DND-41 (cell line): Measurements from ENCODE around the gene FZD10.

Experiments
- ATAC-seq: fragments of 200-7000 bp; cut with Tn5 transposase; 3 replicates; pipeline ENCODE4 v1.9.1; 2021; ENCODE audit warnings: low read depth; ENCODE audit not compliant: insufficient read depth
- DNase-seq: peaks from one replicate; pipeline ENCODE4 v3.0.0-alpha.2; 2020
- H2AFZ ChIP-seq: 2 replicates; pipeline ENCODE4 v1.6.0; 2012; ENCODE audit warnings: low read depth, low read length
- H3K27ac ChIP-seq: 2 replicates; pipeline ENCODE4 v1.5.1; 2012; ENCODE audit warnings: low read length, inconsistent platforms
- H3K27me3 ChIP-seq: fragments of 200-600 bp; sonication (generic); 2 replicates; pipeline ENCODE4 v1.6.0; 2012; ENCODE audit warnings: low read length, mild to moderate bottlenecking, inconsistent platforms; ENCODE audit not compliant: insufficient read depth, poor library complexity
- H3K36me3 ChIP-seq: 2 replicates; pipeline ENCODE4 v1.5.1; 2012; ENCODE audit warnings: low read length, inconsistent platforms; ENCODE audit not compliant: insufficient read depth
- H3K4me1 ChIP-seq: 2 replicates; pipeline ENCODE4 v1.5.1; 2012; ENCODE audit warnings: mild to moderate bottlenecking, low read length; ENCODE audit not compliant: insufficient read depth
- H3K4me2 ChIP-seq: 2 replicates; pipeline ENCODE4 v1.6.0; 2012; ENCODE audit warnings: mild to moderate bottlenecking, moderate library complexity, low read length, inconsistent platforms; ENCODE audit not compliant: insufficient read depth
- H3K4me3 ChIP-seq, 2 experiments: fragments of 200-600 bp in 1 of 2; shearing (Covaris generic) in 1 of 2; 2 replicates each; pipeline ENCODE4 v1.5.1; 2012 to 2016; ENCODE audit warnings: inconsistent platforms in 2 of 2, low read length in 2 of 2, mild to moderate bottlenecking in 2 of 2, low read depth in 1 of 2, moderate library complexity in 1 of 2
- H3K79me2 ChIP-seq: 2 replicates; pipeline ENCODE4 v1.6.0; 2012; ENCODE audit warnings: low read length, inconsistent platforms; ENCODE audit not compliant: insufficient read depth
- H3K9ac ChIP-seq: 2 replicates; pipeline ENCODE4 v1.6.0; 2012; ENCODE audit warnings: low read depth, mild to moderate bottlenecking, inconsistent platforms, low read length, moderate library complexity
- H3K9me3 ChIP-seq: 2 replicates; pipeline ENCODE4 v1.5.1; 2012; ENCODE audit warnings: low read length, moderate library complexity, mild to moderate bottlenecking, inconsistent platforms; ENCODE audit not compliant: insufficient read depth, severe bottlenecking
- H4K20me1 ChIP-seq: 2 replicates; pipeline ENCODE4 v1.6.0; 2012; ENCODE audit warnings: low read length; ENCODE audit not compliant: insufficient read depth
- EZH2 ChIP-seq: IDR thresholded peaks from 3 replicates; pipeline ENCODE4 v1.6.1; 2012; ENCODE audit warnings: borderline replicate concordance, low read depth, mild to moderate bottlenecking, moderate library complexity, low read length, inconsistent platforms; ENCODE audit not compliant: severe bottlenecking
- TF ChIP-seq, protein P1 (sequence below): IDR thresholded peaks from 2 replicates; pipeline ENCODE4 v1.5.1; 2012; ENCODE audit warnings: borderline replicate concordance, low read length, moderate library complexity, mild to moderate bottlenecking; ENCODE audit not compliant: poor library complexity, severe bottlenecking; ENCODE audit errors: extremely low read depth

The FZD10 gene

DNA sequence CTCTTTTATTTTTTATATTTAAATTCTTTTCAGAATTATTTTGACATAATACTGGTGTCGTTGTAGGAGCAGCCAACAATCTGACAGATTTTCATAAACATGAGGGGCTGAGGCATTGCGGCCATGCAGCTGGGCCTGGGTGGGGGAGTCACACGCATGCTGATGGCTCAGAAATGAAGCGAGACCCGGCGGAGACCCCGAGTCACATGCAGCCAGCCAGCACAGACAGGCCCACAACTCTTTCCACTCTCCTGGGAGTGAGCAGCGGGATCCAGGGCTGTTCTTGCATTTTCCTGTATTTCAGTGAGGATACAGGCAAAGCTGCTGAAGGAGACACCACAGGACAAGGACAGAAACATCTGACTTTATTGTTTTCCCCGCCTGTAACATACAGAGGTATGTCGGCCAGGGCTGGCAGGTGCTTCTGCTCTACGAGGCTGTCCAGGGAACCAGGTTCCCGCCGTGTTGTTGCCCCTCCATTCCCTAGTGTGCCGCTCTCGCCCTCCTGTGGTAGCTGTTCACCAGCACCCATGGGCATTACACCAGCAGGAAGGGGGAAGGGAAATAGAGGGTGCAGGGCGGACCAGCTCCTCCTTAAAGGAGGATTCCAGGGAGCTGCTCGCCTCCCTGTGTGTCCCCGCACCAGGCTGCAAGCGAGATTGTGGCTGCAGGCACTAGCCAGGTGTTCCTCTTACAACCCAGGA lies 30.5 kb downstream of the FZD10 start:
- Histone ChIP-seq H3K27me3 (peaks cover 3% of the 10 kb centered on the region), H3K4me3 (no peak overlapping the region), H3K36me3 (no peaks in the 10 kb centered on the region), H2AFZ (no peak overlapping the region), H3K4me1 (no peaks in the 10 kb centered on the region), H3K4me2 (no peak overlapping the region), H4K20me1 (0 out of 2 replicates have a peak, but pooled peaks cover 4% of the 10 kb centered on the region), H3K27ac (no peak overlapping the region), H3K9ac (no peak overlapping the region), H3K9me3 (no peaks in the 10 kb centered on the region), H3K79me2 (no peaks in the 10 kb centered on the region)
- no peak for TF ChIP-seq EZH2
- TF ChIP-seq, protein P1, sequence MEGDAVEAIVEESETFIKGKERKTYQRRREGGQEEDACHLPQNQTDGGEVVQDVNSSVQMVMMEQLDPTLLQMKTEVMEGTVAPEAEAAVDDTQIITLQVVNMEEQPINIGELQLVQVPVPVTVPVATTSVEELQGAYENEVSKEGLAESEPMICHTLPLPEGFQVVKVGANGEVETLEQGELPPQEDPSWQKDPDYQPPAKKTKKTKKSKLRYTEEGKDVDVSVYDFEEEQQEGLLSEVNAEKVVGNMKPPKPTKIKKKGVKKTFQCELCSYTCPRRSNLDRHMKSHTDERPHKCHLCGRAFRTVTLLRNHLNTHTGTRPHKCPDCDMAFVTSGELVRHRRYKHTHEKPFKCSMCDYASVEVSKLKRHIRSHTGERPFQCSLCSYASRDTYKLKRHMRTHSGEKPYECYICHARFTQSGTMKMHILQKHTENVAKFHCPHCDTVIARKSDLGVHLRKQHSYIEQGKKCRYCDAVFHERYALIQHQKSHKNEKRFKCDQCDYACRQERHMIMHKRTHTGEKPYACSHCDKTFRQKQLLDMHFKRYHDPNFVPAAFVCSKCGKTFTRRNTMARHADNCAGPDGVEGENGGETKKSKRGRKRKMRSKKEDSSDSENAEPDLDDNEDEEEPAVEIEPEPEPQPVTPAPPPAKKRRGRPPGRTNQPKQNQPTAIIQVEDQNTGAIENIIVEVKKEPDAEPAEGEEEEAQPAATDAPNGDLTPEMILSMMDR = peak; percentile 46
- ATAC-seq (no peak), DNase-seq (no peak)

DNA sequence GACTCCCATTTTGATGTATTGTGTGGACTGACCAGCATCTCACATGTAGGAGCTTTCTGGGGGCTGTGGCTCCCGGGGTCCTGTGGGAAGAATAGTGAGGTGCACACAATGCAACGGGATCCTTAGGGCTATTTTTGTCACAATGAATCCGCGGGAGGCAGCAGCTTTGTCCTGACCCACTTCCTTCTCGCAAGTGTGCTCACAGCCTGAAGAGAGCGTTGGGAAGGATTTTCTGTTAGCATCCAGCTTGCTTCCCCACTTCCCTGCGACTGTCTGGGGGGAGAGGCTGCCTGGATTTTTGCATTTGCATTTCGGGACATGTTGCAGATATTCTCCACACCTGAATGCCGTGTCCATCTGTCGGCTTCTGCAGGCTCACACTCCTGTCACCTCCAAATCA lies 31.9 kb downstream of the FZD10 start:
- DNase-seq (no peak), ATAC-seq (no peak)
- no peak overlapping the region for H3K4me2 ChIP-seq
- no peaks in the 10 kb centered on the region for H3K4me1 ChIP-seq
- H3K79me2 ChIP-seq = no peaks in the 10 kb centered on the region
- no peaks in the 10 kb centered on the region for H3K9me3 ChIP-seq
- no peak overlapping the region for H3K27ac ChIP-seq
- H2AFZ ChIP-seq = no peak overlapping the region
- no peak overlapping the region for H3K4me3 ChIP-seq
- no peak for TF ChIP-seq EZH2
- TF ChIP-seq, protein P1 = no peak
- no peaks in the 10 kb centered on the region for H3K36me3 ChIP-seq
- 0 out of 2 replicates have a peak, but pooled peaks cover 4% of the 10 kb centered on the region for H4K20me1 ChIP-seq
- no peak overlapping the region for H3K9ac ChIP-seq
- no peaks in the 10 kb centered on the region for H3K27me3 ChIP-seq

DNA sequence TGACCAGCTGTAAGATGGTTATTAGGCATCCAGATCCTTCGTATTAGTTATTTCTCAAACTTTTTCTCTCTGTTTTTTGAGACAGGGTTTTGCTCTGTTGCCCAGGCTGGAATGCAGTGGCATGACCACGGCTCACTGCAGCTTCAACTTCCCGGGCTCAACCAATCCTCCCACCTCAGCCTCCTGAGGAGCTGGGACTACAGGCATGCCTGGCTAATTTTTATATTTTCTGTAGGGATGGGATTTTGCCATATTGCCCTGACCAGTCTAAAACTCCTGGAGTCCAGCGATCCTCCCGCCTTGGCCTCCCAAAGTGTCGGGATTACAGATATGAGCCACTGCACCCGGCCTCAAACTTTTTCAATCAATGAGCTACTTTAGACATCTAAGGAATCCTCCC lies 33.1 kb downstream of the FZD10 start:
- no peaks in the 10 kb centered on the region for H3K27me3 ChIP-seq
- H3K9me3 ChIP-seq = no peaks in the 10 kb centered on the region
- H3K4me2 ChIP-seq = no peak overlapping the region
- no peaks in the 10 kb centered on the region for H3K79me2 ChIP-seq
- ATAC-seq (no peak), DNase-seq (no peak)
- H4K20me1 ChIP-seq = 0 out of 2 replicates have a peak, but pooled peaks cover 4% of the 10 kb centered on the region
- no peak overlapping the region for H2AFZ ChIP-seq
- H3K9ac ChIP-seq = no peak overlapping the region
- no peaks in the 10 kb centered on the region for H3K4me1 ChIP-seq
- no peak overlapping the region for H3K27ac ChIP-seq
- no peak overlapping the region for H3K4me3 ChIP-seq
- no peaks in the 10 kb centered on the region for H3K36me3 ChIP-seq
- TF ChIP-seq, protein P1 = no peak
- no peak for TF ChIP-seq EZH2
